ENCODE results near the gene P2RY1.
"Not testable (repeated sequence)": the region's sequence is repeated elsewhere in the genome, so short reads cannot be mapped to it uniquely, and the experiment has no call there.

The P2RY1 gene

DNA sequence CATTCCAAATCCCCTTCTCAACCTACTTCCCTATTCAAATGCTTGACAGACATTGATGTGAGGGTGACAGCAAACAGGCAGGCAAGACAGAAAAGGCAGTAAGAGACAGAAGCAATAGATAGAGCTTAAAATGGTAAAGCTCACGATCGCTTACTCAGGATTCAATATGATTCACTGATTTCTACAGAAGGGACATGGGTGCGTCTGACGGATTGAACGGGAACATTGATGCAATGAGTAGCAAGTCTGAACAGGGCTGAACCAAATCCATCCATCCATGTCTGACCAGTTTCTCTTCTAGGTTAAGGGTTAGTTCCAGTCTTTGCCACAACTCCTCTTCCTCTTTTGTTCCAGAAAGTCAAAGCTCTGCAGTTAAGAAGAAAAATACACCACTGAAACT lies 35.1 kb downstream of the P2RY1 start:
- peak overlapping the region; percentile 22 for H3K4me3 ChIP-seq (ENCODE audit: low read length)
- TF ChIP-seq CTCF (IDR thresholded peaks at IDR 0.05; ENCODE audit: insufficient read depth, low read depth, low read length, missing control alignments), result no peak
- peak; percentile 97 for DNase-seq (ENCODE audit: low read depth)

GRCh38 chr3:152873314-152873713 lies 38.4 kb downstream of the P2RY1 start:
- not testable (repeated sequence) for DNase-seq (ENCODE audit: low read depth); H3K4me3 ChIP-seq (ENCODE audit: low read length)

- peak; percentile 67 for DNase-seq (ENCODE audit: low read depth)
- no peak overlapping the region for H3K4me3 ChIP-seq (ENCODE audit: low read length)
- TF ChIP-seq CTCF (IDR thresholded peaks at IDR 0.05; ENCODE audit: insufficient read depth, low read depth, low read length, missing control alignments), result no peak
Observed at GRCh38 chr3:152874896-152875749, 40.2 kb downstream of the P2RY1 start.

DNA sequence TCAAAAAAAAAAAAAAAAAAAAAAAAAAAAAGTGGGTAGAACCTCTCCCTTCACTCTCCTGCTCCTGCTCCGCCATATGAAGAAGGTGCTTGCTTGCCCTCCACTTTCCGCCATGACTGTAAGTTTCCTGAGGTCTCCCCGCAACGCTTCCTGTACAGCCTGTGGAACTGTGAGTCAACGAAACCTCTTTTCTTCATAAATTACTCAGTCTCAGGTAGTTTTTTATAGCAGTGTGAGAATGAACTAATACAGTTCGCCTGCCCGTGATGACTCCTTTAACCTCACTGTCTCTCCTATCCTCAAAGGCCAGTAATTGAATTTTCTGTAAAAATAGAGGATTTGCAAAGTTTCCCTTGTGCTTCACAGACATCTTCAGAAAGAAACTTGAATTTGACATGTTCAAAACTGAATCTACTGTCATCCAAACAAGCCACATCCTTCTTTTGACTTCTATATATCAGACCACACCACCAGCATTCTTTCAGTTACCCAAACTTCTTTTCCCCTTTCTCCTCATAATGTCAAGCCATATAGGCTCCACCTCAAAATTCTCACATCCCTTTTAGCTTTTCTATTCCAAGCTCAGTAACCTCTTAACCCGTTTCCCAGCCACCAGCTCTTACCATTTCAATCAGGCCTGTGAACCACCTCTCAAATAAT lies 44.3 kb downstream of the P2RY1 start:
- H3K4me3 ChIP-seq (ENCODE audit: low read length), result no peak overlapping the region
- no peak for DNase-seq (ENCODE audit: low read depth)
- TF ChIP-seq CTCF (IDR thresholded peaks at IDR 0.05; ENCODE audit: insufficient read depth, low read depth, low read length, missing control alignments), result no peak

DNA sequence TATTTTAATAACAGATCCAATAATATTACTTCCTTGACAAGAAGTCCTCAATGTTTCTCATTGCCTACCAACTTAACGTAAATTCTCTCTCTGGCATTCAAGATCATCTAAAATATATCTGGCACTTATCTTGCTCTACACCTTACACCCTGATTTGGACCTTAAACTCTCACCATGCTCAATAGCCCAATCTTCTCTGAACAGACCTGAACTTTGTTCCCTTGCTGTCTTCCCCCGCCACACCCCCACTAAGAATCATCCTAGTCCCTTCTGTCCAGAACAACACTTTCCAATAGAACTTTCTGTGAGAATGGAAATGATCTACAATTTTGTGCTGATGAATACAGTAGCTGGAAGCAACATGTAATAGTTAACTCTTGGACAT lies 44.9 kb downstream of the P2RY1 start:
- TF ChIP-seq CTCF (IDR thresholded peaks at IDR 0.05; ENCODE audit: insufficient read depth, low read depth, low read length, missing control alignments), result no peak
- no peak overlapping the region for H3K4me3 ChIP-seq (ENCODE audit: low read length)
- DNase-seq (ENCODE audit: low read depth), result no peak

DNA sequence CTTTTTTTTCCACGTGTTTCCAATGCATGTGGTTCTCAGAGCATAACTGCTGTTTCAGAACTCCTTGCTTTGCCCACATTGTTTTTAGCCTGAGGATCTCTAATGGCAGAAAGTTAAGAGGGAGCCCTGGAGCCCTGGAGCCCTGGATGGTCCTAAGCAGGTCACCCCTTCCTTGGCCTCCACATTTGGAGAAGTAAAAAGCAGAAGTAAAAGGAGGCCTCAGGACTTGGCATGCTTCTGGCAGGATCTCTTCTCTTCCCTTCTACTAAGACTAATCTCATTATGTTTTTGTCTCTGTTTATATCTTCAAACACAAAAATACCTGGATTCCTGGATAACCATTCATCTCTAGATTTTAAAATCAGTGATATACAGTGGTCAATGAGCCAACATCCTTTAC lies 50.1 kb downstream of the P2RY1 start:
- no peak for TF ChIP-seq CTCF (IDR thresholded peaks at IDR 0.05; ENCODE audit: insufficient read depth, low read depth, low read length, missing control alignments)
- no peak overlapping the region for H3K4me3 ChIP-seq (ENCODE audit: low read length)
- no peak for DNase-seq (ENCODE audit: low read depth)

Data from epithelial cell of esophagus (primary cell).